Lower lobe of right lung (tissue), 2 donors: ENCODE data around the gene PCDH1. TPM values are rescaled to one million over a fixed set of nuclear protein-coding genes. Genes with fewer than 3 reads are reported as not detected.
"Not testable (repeated sequence)": the region's sequence is repeated elsewhere in the genome, so short reads cannot be mapped to it uniquely, and the experiment has no call there.

Source experiments
- ATAC-seq, 2 donors: fragments of 200-7000 bp; cut with Tn5 transposase; one replicate each; pipeline ENCODE4 v1.9.1; 2020 to 2022; ENCODE audit warnings: mild to moderate bottlenecking in 2 of 2, moderate library complexity in 2 of 2
- DNase-seq: peaks from one replicate; pipeline ENCODE4 v3.0.0-alpha.2; 2020
- H3K27ac ChIP-seq: fragments of 200-600 bp; one replicate; pipeline ENCODE4 v1.8.0; 2022
- H3K27me3 ChIP-seq: fragments of 200-600 bp; one replicate; pipeline ENCODE4 v1.8.0; 2022; ENCODE audit warnings: low read depth
- H3K36me3 ChIP-seq: fragments of 200-600 bp; one replicate; pipeline ENCODE4 v1.8.0; 2022; ENCODE audit warnings: mild to moderate bottlenecking
- H3K4me1 ChIP-seq: fragments of 200-600 bp; one replicate; pipeline ENCODE4 v1.8.0; 2022
- H3K4me3 ChIP-seq: fragments of 200-600 bp; one replicate; pipeline ENCODE4 v1.8.0; 2022; ENCODE audit warnings: mild to moderate bottlenecking
- H3K9me3 ChIP-seq: fragments of 200-600 bp; one replicate; pipeline ENCODE4 v1.8.0; 2022
- intact Hi-C: fragments of 100-400 bp; cut with DNase I; formaldehyde crosslinking; loops from one replicate; pipeline ENCODE4 v1.11.0; 2022
- long read RNA-seq: library from polyadenylated mRNA; unstranded; transcript quantifications from one replicate; pipeline ENCODE4 v2.0.0, GENCODE V29; 2021
- total RNA-seq: library from RNA; stranded (reverse); fragmentation: NEBNext Ultra II Directional; extraction: Animal tissue kit (Norgen Biotek cat#: 25700); gene quantifications from one replicate; pipeline ENCODE4 v1.2.1, GENCODE V29; 2021
- TF ChIP-seq, protein P1 (sequence below): fragments of 200-600 bp; IDR thresholded peaks from one replicate; pipeline ENCODE4 v1.8.0; 2022; ENCODE audit warnings: antibody characterized with exemption, mild to moderate bottlenecking
- donor health status: DM: no; HTN: yes; CAD: no; lungs with severe emphysema.

PCDH1 gene
- total RNA-seq = 55.7 TPM
- long read RNA-seq, partial matches to known transcripts = 5 of 21 reads
- long read RNA-seq, other reads (novel, unspliced or antisense) = 12 of 21 reads

GRCh38 chr5:141878186-141878710, at the start of gene PCDH1:
TSS of gene PCDH1 (minus strand) at chr5:141878410. CDS start at chr5:141878262, 148 bp downstream.
- Histone ChIP-seq H3K27ac (peak within 1 kb of the TSS; percentile 88), H3K27me3 (peaks cover 59% of the 10 kb centered on the region)

GRCh38 chr5:141926434-141926833, 48.2 kb upstream of the PCDH1 start:
- Histone ChIP-seq H3K27me3 (no peaks in the 10 kb centered on the region), H3K9me3 (no peaks in the 10 kb centered on the region), H3K4me1 (peaks cover 41% of the 10 kb centered on the region), H3K27ac (no peak overlapping the region), H3K36me3 (peaks cover 67% of the 10 kb centered on the region), H3K4me3 (no peak overlapping the region)
- DNase-seq = no peak
- TF ChIP-seq, protein P1, sequence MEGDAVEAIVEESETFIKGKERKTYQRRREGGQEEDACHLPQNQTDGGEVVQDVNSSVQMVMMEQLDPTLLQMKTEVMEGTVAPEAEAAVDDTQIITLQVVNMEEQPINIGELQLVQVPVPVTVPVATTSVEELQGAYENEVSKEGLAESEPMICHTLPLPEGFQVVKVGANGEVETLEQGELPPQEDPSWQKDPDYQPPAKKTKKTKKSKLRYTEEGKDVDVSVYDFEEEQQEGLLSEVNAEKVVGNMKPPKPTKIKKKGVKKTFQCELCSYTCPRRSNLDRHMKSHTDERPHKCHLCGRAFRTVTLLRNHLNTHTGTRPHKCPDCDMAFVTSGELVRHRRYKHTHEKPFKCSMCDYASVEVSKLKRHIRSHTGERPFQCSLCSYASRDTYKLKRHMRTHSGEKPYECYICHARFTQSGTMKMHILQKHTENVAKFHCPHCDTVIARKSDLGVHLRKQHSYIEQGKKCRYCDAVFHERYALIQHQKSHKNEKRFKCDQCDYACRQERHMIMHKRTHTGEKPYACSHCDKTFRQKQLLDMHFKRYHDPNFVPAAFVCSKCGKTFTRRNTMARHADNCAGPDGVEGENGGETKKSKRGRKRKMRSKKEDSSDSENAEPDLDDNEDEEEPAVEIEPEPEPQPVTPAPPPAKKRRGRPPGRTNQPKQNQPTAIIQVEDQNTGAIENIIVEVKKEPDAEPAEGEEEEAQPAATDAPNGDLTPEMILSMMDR = no peak
- intact Hi-C loops = no loop called here
- no peak for ATAC-seq

More at GRCh38 chr5:141878186-141878710, at the start of gene PCDH1:
- no peaks in the 10 kb centered on the region for H3K9me3 ChIP-seq
- ATAC-seq (peak; percentile 69 to 70), DNase-seq (no peak)
- TF ChIP-seq, protein P1 = no peak
- H3K36me3 ChIP-seq = no peaks in the 10 kb centered on the region
- peak within 1 kb of the TSS; percentile 77 for H3K4me3 ChIP-seq
- peaks cover 66% of the 10 kb centered on the region for H3K4me1 ChIP-seq
- intact Hi-C loops = no loop called here

DNA sequence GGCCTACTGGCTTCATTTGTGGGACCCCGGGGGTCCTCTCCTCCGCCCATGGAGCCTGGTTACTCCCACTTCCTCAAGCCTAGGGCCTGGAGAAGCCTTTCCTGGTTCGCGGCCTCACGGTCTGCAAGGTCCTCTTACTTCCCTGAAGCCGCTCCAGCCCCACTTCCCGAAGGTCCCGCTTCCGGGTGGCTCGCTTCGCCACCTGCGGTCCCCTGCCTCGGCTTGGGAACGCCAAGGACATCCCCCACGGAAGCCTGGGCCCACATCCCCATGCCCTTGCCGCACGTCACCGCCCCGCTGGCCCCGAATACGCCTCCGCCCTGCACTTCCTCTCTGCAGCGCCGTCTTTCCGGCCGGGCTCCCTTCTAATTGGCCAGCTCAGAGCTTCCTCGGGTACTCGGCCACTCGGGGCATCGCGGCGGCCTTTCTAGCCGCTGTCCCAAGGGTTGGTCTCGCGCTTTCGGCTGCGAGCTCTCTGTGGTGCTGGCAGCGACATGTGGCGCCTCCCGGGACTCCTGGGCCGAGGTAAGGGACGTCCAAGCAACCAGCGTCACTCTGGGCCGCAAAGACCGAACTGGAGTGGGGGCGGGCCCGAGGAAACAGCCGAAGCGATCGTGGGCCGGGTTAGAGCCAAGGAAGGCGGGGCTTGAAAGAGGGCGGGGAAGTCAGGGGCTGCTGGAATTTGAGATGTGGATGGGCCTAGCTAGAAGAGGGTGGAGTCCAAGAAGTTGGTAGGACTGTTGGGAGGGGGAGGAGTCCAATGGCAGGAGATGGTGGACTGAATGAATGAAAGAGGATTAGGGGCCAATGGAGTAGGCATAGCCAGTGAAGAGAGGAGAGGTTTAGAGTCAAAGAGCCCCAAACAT, 45.5 kb upstream of the PCDH1 start, which contains the start of gene DELE1:
TSS of gene DELE1 (plus strand) at position 424 of the 866 bp plus-strand sequence. CDS start at position 495, 71 bp downstream.
- H3K4me3 ChIP-seq = peak within 1 kb of the TSS; percentile 86
- peak; percentile 98 for DNase-seq
- ATAC-seq = peak; percentile 99 to 100
- TF ChIP-seq, protein P1 = peak; percentile 8
- peaks cover 38% of the 10 kb centered on the region for H3K4me1 ChIP-seq
- no peaks in the 10 kb centered on the region for H3K27me3 ChIP-seq
- H3K36me3 ChIP-seq = peaks cover 40% of the 10 kb centered on the region
- H3K9me3 ChIP-seq = no peaks in the 10 kb centered on the region
- H3K27ac ChIP-seq = peak within 1 kb of the TSS; percentile 99
- intact Hi-C loops = no loop called here

- Histone ChIP-seq H3K4me3 (peak overlapping the region; percentile 86), H3K36me3 (peaks cover 32% of the 10 kb centered on the region), H3K4me1 (peaks cover 31% of the 10 kb centered on the region), H3K27ac (peak overlapping the region; percentile 99)
- H3K9me3 ChIP-seq, H3K27me3 ChIP-seq, DNase-seq, intact Hi-C loops: not testable (repeated sequence)
- ATAC-seq = peak in 1 of 2 donors; percentile 9
Observed at GRCh38 chr5:141922827-141923447, 44.7 kb upstream of the PCDH1 start.

- TF ChIP-seq, protein P1 = no peak
- Histone ChIP-seq H3K9me3 (no peaks in the 10 kb centered on the region), H3K27me3 (no peaks in the 10 kb centered on the region), H3K4me3 (no peak overlapping the region), H3K27ac (no peak overlapping the region), H3K4me1 (peaks cover 23% of the 10 kb centered on the region), H3K36me3 (peaks cover 11% of the 10 kb centered on the region)
- intact Hi-C loops = no loop called here
- ATAC-seq = no peak
- DNase-seq = no peak
Observed at GRCh38 chr5:141920771-141921170, 42.6 kb upstream of the PCDH1 start.
